ENCODE results near the gene NUDT8.
"Not testable (repeated sequence)": the region's sequence is repeated elsewhere in the genome, so short reads cannot be mapped to it uniquely, and the experiment has no call there.

Gene NUDT8

DNA sequence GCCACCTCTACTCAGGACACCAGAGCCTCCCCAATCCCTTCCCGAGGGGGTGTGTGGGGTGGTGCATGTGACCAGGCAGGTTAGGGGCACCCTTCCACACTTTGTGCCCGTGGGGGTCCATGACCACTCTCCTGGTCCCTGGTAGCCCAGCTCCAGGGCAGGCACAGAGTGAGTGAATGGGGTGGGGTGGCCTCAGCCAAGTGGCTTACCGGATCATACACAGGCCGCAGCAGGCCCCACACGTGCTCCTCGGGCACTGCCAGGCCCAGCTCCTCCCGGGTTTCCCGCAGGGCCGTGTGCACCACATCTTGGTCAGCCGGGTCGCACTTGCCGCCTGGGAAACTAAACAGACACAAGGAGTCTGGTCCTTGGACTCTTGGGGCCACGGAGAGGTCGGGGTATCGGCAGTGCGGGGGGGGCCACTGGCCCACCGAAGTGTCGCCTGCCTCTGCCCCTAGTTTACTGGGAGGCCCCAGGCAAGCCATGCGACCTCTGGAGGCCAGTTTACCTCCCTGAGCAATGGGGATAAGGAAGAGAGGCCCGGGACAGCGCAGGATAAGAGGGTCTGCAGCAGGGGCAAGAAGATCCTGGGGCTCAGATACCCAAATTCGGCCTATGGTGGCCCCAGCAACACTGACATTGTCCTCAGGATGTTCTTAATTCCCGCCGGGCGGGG lies 889 bp downstream of the NUDT8 start:
- no peak for DNase-seq (ENCODE audit: low spot score)

DNA sequence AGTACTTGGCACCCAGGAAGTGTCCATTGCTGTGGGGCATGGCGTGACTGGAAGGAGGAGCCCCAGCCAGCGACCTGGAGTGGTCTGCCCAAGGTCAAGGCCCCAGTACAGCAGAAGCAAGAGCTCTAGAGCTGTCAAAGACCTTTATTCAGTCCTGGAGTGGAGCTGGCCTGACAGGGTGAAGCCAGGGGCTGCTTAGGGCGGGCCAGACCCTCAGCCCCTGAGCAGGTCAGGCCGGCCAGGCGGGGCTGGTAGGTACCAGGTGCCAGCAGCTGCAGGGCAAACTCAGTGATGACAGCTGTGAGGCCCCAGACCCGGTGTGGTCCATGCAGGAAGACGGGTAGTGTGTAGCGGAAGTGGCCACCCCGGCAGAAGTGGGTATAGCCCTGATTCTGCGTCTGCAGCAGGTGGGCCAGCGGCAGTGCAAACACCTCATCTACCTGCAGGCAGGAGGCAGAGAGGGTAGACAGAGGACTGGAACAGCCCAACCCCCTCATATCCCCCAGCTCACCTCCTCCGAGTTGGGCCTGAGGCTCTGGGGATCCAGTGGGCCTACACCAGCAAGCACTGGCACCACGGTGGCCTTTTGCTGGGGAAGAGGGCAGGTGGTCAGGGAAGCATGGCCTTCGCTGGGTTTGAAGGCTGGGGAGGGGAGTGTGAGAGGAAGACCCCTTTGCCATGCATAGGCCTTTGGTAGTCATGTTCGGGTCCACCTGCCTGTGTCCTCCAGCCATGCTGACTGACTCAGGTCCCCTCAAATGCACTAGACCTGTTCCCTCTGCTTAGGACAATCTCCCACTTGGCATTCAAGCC lies 1.7 kb downstream of the NUDT8 start:
- no peak for DNase-seq (ENCODE audit: low spot score)

DNA sequence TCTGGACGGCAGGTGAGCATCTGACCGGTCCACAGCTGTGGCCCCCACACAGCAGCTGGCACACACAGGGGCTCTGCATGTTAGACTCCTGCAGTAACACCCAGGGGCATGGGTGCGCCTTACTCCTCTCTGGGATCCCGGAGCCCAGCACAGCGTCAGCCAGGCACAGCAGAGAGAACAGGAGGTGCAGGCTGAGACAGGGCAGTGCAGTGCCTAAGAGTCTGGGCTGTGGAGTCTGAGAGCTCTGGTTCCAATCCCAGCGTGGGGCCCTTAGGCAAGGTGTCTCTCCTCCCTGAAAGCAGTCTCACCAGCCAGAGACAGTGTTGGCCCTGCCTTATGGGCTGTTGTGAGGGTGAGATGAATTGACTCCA lies 2.3 kb downstream of the NUDT8 start:
- DNase-seq (ENCODE audit: low spot score) = no peak

DNA sequence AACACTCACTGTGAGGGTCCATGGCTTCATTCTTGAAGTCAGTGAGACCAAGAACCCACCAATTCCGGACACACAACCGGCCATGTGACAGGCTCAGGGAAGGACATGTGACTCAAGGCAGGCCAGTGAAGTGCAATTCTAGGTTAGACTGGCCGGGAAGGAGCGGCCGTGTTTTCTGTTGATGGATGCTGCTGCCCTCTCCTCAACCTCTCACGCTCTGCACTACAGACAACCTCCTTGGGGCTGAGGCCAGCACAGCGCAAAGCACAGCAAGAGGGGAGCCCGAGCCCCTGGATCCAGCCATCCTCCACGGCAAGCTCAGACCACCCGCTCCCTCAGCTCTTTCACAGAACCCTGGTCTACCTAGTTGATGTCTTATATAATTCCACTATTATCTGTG lies 2.8 kb downstream of the NUDT8 start:
- DNase-seq (ENCODE audit: low spot score) = no peak

DNA sequence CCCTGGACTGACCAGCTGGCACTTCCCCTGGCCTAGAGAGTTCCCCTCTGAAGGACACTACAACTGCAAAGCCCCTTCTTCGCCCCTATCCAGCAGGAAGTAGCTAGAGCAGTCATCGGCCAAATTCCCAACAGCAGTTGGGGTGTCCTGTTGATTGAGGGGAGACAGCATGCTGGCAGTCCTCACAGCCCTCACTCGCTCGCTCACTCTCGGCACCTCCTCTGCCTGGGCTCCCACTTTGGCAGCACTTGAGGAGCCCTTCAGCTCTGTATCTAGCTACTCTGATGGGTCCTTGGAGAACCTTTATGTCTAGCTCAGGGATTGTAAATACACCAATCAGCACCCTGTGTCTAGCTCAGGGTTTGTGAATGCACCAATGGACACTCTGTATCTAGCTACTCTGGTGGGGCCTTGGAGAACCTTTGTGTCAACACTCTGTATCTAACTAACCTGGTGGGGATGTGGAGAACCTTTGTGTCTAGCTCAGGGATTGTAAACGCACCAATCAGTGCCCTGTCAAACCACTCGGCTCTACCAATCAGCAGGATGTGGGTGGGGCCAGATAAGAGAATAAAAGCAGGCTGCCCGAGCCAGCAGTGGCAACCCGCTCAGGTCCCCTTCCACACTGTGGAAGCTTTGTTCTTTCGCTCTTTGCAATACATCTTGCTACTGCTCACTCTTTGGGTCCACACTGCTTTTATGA lies 3.5 kb downstream of the NUDT8 start:
- DNase-seq (ENCODE audit: low spot score) = not testable (repeated sequence)

DNA sequence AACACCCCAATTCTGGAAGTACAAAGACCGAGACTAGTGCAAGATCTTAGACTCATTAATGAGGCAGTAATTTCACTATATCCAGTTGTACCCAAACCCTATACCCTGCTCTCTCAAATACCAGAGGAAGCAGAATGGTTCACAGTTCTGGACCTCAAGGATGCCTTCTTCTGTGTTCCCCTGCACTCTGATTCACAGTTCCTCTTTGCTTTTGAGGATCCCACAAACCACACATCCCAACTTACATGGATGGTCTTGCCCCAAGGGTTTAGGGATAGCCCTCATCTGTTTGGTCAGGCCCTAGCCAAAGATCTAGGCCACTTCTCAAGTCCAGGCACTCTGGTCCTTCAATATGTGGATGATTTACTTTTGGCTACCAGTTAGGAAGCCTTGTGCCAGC lies 5.9 kb downstream of the NUDT8 start:
- DNase-seq (ENCODE audit: low spot score) = not testable (repeated sequence)

DNA sequence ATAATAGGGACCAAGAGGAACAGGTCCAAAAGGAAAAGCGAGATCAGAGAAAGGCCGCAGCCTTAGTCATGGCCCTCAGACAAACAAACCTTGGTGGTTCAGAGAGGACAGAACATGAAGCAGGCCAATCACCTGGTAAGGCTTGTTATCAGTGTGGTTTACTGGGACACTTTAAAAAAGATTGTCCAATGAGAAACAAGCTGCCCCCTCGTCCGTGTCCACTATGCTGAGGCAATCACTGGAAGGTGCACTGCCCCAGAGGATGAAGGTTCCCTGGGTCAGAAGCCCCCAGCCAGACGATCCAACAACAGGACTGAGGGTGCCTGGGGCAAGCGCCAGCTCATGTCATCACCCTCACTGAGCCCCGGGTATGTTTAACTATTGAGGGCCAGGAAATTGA lies 6.8 kb downstream of the NUDT8 start:
- not testable (repeated sequence) for DNase-seq (ENCODE audit: low spot score)

DNA sequence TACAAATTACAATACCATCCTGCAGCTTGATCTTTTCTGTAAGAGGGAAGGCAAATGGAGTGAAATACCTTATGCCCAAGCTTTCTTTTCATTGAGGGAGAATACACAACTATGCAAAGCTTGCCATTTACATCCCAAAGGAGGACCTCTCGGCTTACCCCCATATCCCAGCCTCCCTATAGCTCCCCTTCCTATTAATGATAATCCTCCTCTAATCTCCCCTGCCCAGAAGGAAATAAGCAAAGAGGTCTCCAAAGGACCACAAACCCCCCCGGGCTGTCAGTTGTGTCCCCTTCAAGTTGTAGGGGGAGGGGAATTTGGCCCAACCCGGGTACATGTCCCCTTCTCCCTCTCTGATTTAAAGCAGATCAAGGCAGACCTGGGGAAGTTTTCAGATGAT lies 7.8 kb downstream of the NUDT8 start:
- DNase-seq (ENCODE audit: low spot score) = not testable (repeated sequence)

DNA sequence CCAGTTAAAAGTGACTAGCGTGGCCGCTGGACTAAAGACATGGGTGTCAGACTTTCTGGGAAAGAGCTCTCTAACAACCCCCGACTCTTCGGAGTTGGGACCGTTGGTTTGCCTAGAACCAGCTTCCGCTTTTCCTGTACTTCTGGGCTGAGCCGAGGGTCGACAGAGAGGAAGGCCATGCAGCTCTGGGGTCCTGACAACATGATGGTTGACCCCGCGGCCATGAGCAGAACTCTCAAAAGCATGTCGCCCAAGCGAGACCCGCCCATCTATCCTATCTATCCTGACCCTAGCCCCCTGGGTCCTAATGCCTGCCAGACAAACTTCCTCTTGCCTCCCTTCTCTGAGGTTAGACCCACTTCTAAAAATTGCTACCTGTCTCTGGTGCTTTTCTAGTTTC lies 9.1 kb downstream of the NUDT8 start:
- not testable (repeated sequence) for DNase-seq (ENCODE audit: low spot score)

DNA sequence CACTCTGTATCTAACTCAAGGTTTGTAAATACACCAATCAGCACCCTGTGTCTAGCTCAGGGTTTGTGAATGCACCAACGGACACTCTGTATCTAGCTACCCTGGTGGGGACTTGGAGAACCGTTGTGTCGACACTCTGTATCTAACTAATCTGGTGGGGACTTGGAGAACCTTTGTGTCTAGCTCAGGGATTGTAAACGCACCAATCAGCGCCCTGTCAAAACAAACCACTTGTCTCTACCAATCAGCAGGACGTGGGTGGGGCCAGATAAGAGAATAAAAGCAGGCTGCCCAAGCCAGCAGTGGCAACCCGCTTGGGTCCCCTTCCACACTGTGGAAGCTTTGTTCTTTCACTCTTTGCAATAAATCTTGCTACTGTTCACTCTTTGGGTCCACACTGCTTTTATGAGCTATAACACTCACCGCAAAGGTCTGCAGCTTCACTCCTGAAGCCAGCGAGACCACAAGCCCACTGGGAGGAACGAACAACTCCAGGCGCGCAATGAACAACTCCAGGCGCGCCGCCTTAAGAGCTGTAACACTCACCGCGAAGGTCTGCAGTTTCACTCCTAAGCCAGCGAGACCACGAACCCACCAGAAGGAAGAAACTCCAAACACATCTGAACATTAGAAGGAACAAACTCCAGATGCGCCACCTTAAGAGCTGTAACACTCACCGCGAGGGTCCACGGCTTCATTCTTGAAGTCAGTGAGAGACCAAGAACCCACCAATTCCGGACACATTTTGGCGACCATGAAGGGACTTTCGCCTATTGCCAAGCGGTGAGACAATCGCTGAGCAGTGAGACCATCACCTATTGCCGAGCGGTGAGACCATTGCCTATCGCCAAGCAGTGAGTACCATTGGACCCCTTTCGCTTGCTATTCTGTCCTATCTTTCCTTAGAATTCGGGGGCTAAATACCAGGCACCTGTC lies 9.8 kb downstream of the NUDT8 start:
- DNase-seq (ENCODE audit: low spot score) = not testable (repeated sequence)

DNA sequence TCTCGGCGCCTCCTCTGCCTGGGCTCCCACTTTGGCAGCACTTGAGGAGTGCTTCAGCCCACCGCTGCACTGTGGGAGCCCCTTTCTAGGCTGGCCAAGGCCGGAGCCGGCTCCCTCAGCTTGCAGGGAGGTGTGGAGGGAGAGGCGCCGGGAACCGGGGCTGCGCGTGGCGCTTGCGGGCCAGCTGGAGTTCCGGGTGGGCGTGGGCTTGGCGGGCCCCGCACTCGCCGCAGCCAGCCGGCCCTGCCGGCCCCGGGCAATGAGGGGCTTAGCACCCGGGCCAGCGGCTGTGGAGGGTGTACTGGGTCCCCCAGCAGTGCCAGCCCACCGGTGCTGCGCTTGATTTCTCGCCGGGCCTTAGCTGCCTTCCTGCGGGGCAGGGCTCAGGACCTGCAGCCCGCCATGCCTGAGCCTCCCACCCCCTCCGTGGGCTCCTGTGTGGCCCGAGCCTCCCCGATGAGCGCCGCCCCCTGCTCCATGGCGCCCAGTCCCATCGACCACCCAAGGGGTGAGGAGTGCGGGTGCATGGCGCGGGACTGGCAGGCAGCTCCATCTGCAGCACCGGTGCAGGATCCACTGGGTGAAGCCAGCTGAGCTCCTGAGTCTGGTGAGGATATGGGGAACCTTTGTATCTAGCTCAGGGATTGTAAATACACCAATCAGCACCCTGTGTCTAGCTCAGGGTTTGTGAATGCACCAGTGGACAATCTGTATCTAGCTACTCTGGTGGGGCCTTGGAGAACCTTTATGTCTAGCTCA lies 10.7 kb downstream of the NUDT8 start:
- not testable (repeated sequence) for DNase-seq (ENCODE audit: low spot score)

DNA sequence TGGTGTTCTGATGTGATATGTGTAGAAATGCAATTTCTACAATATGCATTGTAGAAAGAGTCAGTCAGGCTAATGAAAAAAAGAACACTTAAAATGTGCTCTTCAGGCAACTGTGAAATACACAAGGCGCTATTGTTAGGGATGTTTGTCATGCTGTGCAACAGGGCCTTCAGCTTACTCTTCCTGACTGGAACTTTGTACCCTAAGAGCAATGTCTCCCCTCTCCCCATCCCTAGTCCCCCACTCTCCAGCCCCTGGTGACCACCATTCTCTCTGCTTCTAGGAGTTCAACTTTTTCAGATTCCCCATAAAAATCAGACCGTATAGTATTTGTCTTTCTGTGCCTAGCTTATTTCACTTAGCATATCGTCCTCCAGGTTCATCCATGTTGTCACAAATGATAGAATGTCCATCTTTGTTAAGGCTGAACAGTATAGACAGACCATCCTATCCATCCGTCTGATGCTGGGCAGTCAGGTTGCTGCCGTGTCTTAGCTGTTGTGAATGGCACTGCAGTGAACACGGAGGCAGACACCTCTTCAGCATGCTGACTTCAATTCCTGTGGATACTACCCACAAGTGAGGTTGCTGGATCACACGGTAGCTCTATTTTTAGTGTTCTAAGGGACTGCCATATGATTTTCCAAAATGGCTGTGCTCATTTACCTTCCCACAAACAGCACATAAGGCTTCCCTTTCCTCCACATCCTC lies 12.3 kb downstream of the NUDT8 start:
- peak; percentile 81 for DNase-seq (ENCODE audit: low spot score)

DNA sequence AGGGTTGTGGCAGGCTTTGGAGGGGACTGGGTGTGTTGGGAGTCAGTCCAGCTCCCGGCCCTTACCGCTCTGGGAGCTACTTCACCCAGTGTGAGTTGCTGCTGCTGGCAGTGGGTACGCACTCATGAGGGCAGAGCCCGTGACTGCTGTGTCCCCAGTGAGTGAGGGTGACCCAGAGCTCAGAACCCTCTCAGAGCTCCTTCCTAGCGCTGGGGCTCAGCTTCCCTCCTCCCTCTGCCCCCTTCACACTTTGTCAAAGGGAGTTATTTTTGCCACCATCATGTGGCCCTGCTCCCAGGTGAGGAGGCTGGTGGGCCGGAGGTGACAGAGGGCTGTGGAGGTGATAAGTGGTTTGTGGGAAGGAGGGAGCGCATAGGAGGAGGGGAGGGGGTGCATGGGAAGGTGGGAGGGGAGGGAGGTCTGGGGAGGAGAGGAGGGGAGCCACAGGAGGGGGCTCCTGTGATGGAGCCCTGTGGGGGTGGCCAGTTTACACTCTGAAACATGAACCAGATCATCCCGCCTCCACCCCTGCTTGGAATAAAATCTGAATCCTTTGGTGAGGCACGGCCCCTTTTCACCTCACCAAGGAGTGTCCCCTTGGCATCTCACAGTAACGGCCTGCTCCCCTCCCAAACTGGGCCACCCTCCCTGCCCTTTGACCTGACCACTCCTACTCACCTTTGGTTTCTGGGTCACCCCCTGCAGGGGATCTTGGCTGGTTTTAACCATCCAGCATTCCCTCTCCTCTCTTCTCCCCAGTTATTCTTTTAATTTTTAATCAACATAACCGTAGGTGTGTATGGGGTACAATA lies 13.1 kb downstream of the NUDT8 start:
- no peak for DNase-seq (ENCODE audit: low spot score)

DNA sequence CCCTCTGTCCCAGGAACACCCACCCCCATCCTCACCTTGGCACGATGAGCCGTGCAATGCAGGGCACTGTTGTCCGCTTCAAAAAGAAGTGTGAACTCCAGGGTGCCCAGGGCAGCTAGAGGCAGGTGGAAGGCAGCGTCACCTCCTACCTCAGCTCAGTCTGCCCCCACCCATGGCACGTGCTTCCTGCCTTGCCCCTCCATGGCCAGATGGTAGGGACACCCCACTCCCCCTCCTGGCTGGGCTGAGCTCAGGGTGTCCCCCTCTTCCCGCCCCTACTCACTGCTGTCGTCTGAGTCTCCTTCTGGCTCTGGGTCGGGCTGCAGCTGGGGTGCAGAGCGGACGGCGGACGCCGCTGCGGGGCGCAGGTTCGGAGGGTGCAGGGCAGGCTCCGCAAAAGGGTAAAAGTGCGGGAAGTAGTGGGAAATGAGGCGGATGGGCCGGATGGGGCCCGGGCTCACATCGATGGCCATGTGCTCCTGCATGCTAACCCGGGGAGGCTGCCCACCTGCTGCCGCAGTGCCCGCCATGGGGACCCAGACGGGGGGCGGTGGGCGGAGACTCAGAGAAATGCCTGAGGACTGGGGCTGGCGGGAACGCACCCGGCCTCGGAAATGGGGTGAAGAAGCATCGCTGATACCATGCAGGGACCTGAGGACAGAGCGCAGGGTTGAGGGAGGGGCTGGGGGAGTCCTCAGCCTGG lies 13.9 kb downstream of the NUDT8 start:
- DNase-seq (ENCODE audit: low spot score) = no peak

DNA sequence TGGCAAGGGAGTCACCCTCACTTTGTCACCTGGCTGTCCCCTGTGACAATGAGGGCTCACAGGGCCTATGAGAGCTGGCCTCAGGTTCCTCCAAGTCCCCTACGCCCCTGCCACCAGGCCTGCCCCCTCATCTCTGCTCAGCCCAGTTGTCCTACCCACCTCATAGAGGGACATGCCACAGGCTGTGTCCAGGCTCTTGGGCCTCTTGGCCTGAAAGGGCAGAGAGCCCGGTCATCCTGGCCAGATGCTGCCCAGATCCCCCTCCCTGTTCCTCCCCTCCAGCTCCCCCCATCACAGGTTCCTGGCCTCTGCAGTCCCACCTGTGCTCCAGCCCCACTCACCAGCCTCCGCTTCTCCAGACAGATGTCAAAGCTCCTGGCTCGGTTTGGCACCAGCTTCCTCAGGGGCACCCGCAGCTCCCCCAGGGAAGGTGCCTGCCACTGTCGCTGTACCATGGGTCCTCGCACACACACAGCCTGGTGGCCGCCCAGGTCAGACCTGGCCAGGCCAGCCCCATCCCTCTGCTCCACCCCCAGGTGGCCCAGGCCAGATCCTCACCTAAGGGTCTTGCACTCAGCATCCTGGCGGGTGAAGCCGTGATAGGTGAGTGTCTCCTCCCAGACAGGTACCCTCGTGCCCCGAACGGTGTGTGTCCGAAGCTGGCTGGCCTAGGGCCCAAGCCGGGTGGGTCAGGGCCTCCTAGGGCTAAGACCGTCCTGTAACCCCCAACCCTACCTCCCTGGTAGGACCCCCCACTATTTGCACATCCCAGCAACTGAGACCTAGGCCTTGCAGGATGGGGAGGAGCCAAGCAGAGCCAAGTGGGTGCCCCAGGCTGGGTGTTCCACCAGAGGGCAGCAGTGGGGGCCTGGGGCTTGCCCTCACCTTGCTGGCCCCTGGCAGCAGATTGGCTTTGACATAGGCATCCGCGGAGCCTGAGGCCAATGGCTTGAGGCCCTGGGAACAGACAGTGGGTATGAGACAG lies 14.7 kb downstream of the NUDT8 start:
- no peak for DNase-seq (ENCODE audit: low spot score)

DNA sequence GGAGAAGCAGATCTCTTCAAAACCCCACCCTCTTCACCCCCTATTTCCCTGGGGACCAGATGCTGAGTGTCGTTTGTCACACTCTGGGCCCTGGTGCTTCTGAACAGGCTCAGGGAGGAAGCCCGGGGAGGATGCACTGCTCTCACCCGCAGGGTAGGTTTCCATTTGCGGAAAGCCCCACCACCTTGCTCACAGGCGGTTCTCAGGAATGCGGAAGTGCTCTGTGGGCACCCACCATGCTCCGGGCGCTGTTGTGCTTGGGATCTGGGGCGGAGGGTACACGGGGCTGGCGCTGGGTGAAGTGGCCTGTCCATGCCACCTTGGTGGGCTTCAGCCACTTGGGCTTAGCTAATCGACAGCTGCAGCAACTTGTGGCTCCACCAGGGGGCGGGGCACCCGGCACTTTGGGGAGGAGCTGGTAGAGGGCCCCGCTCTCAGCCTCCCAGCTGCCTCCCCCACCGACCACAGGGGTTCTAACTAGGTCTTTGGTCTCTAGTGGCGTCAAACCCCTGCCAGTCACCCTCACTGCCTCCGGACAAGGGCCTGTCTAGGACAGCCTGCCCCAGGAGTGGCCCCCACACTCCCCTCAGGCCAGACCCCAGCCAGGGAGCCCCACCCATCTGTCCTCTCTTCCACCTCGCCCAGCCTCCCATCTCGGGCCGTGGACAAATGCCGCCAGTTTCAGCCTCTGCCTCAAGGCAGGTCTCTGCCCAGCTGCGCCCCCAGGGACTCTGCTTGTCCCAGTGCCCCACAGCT lies 15.6 kb downstream of the NUDT8 start:
- no peak for DNase-seq (ENCODE audit: low spot score)
